NCI-H146 treated with DMSO at 0.1 percent for 48 hours (cell line): ENCODE measurements around the gene OSM.
"Not testable (repeated sequence)": the region's sequence is repeated elsewhere in the genome, so short reads cannot be mapped to it uniquely, and the experiment has no call there.

Experiments used
- DNase-seq: peaks from one replicate; lab custom pipeline; 2025; ENCODE audit not compliant: unreplicated experiment; lab: John Stamatoyannopoulos, UW

OSM gene

GRCh38 chr22:30230330-30230729, 36.3 kb downstream of the OSM start:
- DNase-seq, result no peak

GRCh38 chr22:30228509-30229359, 37.9 kb downstream of the OSM start:
- DNase-seq, result peak; percentile 8

GRCh38 chr22:30227438-30228228, 39.0 kb downstream of the OSM start:
- no peak for DNase-seq

GRCh38 chr22:30226192-30226832, 40.3 kb downstream of the OSM start:
- DNase-seq, result no peak

GRCh38 chr22:30225220-30225927, 41.3 kb downstream of the OSM start:
- DNase-seq, result no peak

- no peak for DNase-seq
Measured at GRCh38 chr22:30224161-30224857, 42.3 kb downstream of the OSM start.

- DNase-seq, result no peak
Measured at GRCh38 chr22:30223303-30223702, 43.3 kb downstream of the OSM start.

- DNase-seq, result no peak
Measured at GRCh38 chr22:30222321-30222720, 44.3 kb downstream of the OSM start.

- no peak for DNase-seq
Measured at GRCh38 chr22:30221121-30221992, 45.3 kb downstream of the OSM start.

- DNase-seq, result no peak
Measured at GRCh38 chr22:30220338-30221012, 46.2 kb downstream of the OSM start.

- DNase-seq, result no peak
Measured at GRCh38 chr22:30219668-30220278, 46.9 kb downstream of the OSM start.

GRCh38 chr22:30219049-30219654, 47.5 kb downstream of the OSM start:
- DNase-seq, result no peak

- no peak for DNase-seq
Measured at GRCh38 chr22:30217698-30218560, 48.7 kb downstream of the OSM start.

GRCh38 chr22:30216710-30217109, 49.9 kb downstream of the OSM start:
- no peak for DNase-seq

- not testable (repeated sequence) for DNase-seq
Measured at GRCh38 chr22:30216272-30216671, 50.4 kb downstream of the OSM start.

- no peak for DNase-seq
Measured at GRCh38 chr22:30214703-30215407, 51.8 kb downstream of the OSM start.
